H9 (cell line): ENCODE measurements around the gene MESD. TPM values are rescaled to one million over a fixed set of nuclear protein-coding genes. Genes with fewer than 3 reads are reported as not detected.

Experiments
- DNase-seq: peaks from one replicate; pipeline ENCODE4 v3.0.0-alpha.2; 2017
- H2AFZ ChIP-seq: one replicate; pipeline ENCODE4 v1.6.1; 2013; ENCODE audit warnings: mild to moderate bottlenecking, low read length, control low read depth, moderate library complexity
- H2AK5ac ChIP-seq: 2 replicates; pipeline ENCODE4 v1.6.1; 2013; ENCODE audit warnings: low read length, control low read depth, mixed read lengths; ENCODE audit not compliant: insufficient read length
- H2BK120ac ChIP-seq: one replicate; pipeline ENCODE4 v1.6.1; 2013; ENCODE audit warnings: low read depth, mild to moderate bottlenecking, low read length, control low read depth, inconsistent platforms; ENCODE audit not compliant: poor library complexity, severe bottlenecking
- H2BK12ac ChIP-seq: 2 replicates; pipeline ENCODE4 v1.6.1; 2013; ENCODE audit warnings: low read length, control low read depth, mixed read lengths, low read depth; ENCODE audit not compliant: insufficient read length
- H2BK15ac ChIP-seq: 2 replicates; pipeline ENCODE4 v1.6.1; 2013; ENCODE audit warnings: low read depth, low read length, control low read depth
- H2BK20ac ChIP-seq: one replicate; pipeline ENCODE4 v1.6.1; 2013; ENCODE audit warnings: low read depth, mild to moderate bottlenecking, low read length, control low read depth, inconsistent platforms; ENCODE audit not compliant: poor library complexity, severe bottlenecking
- H2BK5ac ChIP-seq: 2 replicates; pipeline ENCODE4 v1.6.1; 2013; ENCODE audit warnings: low read length, control low read depth, mixed read lengths; ENCODE audit not compliant: insufficient read length
- H3K14ac ChIP-seq: 2 replicates; pipeline ENCODE4 v1.6.1; 2013; ENCODE audit warnings: low read length, control low read depth; ENCODE audit not compliant: insufficient read depth
- H3K18ac ChIP-seq: 2 replicates; pipeline ENCODE4 v1.6.1; 2013; ENCODE audit warnings: low read depth, mild to moderate bottlenecking, mixed read lengths, low read length, control low read depth; ENCODE audit not compliant: insufficient read length
- H3K23ac ChIP-seq: 2 replicates; pipeline ENCODE4 v1.6.1; 2013; ENCODE audit warnings: low read length, control low read depth, mixed read lengths, low read depth; ENCODE audit not compliant: insufficient read length
- H3K23me2 ChIP-seq: 2 replicates; pipeline ENCODE4 v1.6.1; 2013; ENCODE audit warnings: low read depth, mild to moderate bottlenecking, mixed read lengths, low read length, control low read depth; ENCODE audit not compliant: insufficient read length, poor library complexity, severe bottlenecking
- H3K27ac ChIP-seq: 2 replicates; pipeline ENCODE4 v1.5.1; 2013; ENCODE audit warnings: low read length, control low read depth, mixed read lengths, low read depth; ENCODE audit not compliant: insufficient read length
- H3K27me3 ChIP-seq: 2 replicates; pipeline ENCODE4 v1.6.1; 2013; ENCODE audit warnings: low read length, control low read depth, inconsistent platforms; ENCODE audit not compliant: insufficient read depth
- H3K4ac ChIP-seq: 2 replicates; pipeline ENCODE4 v1.6.1; 2013; ENCODE audit warnings: low read depth, mild to moderate bottlenecking, control low read depth, inconsistent platforms, low read length, moderate library complexity
- H3K4me1 ChIP-seq: 2 replicates; pipeline ENCODE4 v1.6.1; 2013; ENCODE audit warnings: low read length, control low read depth, inconsistent platforms; ENCODE audit not compliant: insufficient read depth
- H3K4me2 ChIP-seq: 2 replicates; pipeline ENCODE4 v1.6.1; 2013; ENCODE audit warnings: low read length, control low read depth, mixed read lengths; ENCODE audit not compliant: insufficient read length, insufficient read depth
- H3K56ac ChIP-seq: 2 replicates; pipeline ENCODE4 v1.6.1; 2013; ENCODE audit warnings: low read depth, mild to moderate bottlenecking, mixed read lengths, low read length, control low read depth; ENCODE audit not compliant: insufficient read length
- H3K79me1 ChIP-seq: 2 replicates; pipeline ENCODE4 v1.6.1; 2013; ENCODE audit warnings: low read depth, mild to moderate bottlenecking, moderate library complexity, low read length, control low read depth, inconsistent platforms; ENCODE audit not compliant: insufficient read depth, poor library complexity, severe bottlenecking
- H3K79me2 ChIP-seq: 2 replicates; pipeline ENCODE4 v1.6.1; 2013; ENCODE audit warnings: low read length, control low read depth, inconsistent platforms; ENCODE audit not compliant: insufficient read depth
- H3K9ac ChIP-seq: 2 replicates; pipeline ENCODE4 v1.6.1; 2013; ENCODE audit warnings: low read length, control low read depth, mixed read lengths; ENCODE audit not compliant: insufficient read length; ENCODE audit errors: extremely low read depth
- H3K9me3 ChIP-seq: one replicate; pipeline ENCODE4 v1.6.1; 2013; ENCODE audit warnings: low read depth, low read length, inconsistent platforms; ENCODE audit not compliant: control insufficient read depth
- H3T11ph ChIP-seq: one replicate; pipeline ENCODE4 v1.6.1; 2013; ENCODE audit warnings: mild to moderate bottlenecking, low read length, control low read depth, inconsistent platforms
- H4K20me1 ChIP-seq: one replicate; pipeline ENCODE4 v1.6.1; 2013; ENCODE audit not compliant: control insufficient read depth, insufficient read length, insufficient read depth
- H4K5ac ChIP-seq: 2 replicates; pipeline ENCODE4 v1.6.1; 2013; ENCODE audit warnings: low read depth, mild to moderate bottlenecking, mixed read lengths, low read length, control low read depth; ENCODE audit not compliant: insufficient read length
- H4K8ac ChIP-seq: replicated peaks from 2 replicates; pipeline ENCODE4 v1.6.1; 2013; ENCODE audit warnings: low read length, control low read depth, mixed read lengths, low read depth; ENCODE audit not compliant: insufficient read length
- H4K91ac ChIP-seq: 2 replicates; pipeline ENCODE4 v1.6.1; 2013; ENCODE audit warnings: low read depth, mild to moderate bottlenecking, moderate library complexity, mixed read lengths, low read length, control low read depth; ENCODE audit not compliant: insufficient read length
- H3K27ac Mint-ChIP-seq, 3 experiments: 2 replicates in 2 of 3; 3 replicates in 1 of 3; pipeline ENCODE4 v1.8.0; 2020 to 2021; ENCODE audit warnings: mixed read lengths in 3 of 3, mild to moderate bottlenecking in 1 of 3, moderate library complexity in 1 of 3
- H3K27me3 Mint-ChIP-seq: 2 replicates; pipeline ENCODE4 v1.8.0; 2021; ENCODE audit warnings: low read depth, mild to moderate bottlenecking, moderate library complexity, mixed read lengths
- H3K36me3 Mint-ChIP-seq, 3 experiments: 2 replicates in 2 of 3; 3 replicates in 1 of 3; pipeline ENCODE4 v1.8.0; 2020 to 2021; ENCODE audit warnings: low read depth in 3 of 3, mixed read lengths in 3 of 3; ENCODE audit not compliant: insufficient read depth in 1 of 3
- H3K4me1 Mint-ChIP-seq, 2 experiments: 2 replicates each; pipeline ENCODE4 v1.8.0; 2020; ENCODE audit warnings: mixed read lengths in 2 of 2
- H3K4me3 Mint-ChIP-seq, 2 experiments: 2 replicates in 1 of 2; 3 replicates in 1 of 2; pipeline ENCODE4 v1.8.0; 2020 to 2021; ENCODE audit warnings: mild to moderate bottlenecking in 2 of 2, mixed read lengths in 2 of 2, moderate library complexity in 1 of 2
- H3K9me3 Mint-ChIP-seq, 2 experiments: 2 replicates in 1 of 2; 3 replicates in 1 of 2; pipeline ENCODE4 v1.8.0; 2020; ENCODE audit warnings: mild to moderate bottlenecking in 2 of 2, mixed read lengths in 2 of 2, moderate library complexity in 1 of 2
- CTCF ChIP-seq: fragments of 200-600 bp; sonication (generic); conservative IDR thresholded peaks from 3 replicates; pipeline ENCODE4 v1.8.0; 2021; ENCODE audit warnings: antibody characterized with exemption, mild to moderate bottlenecking
- WGBS: extraction: QIAGEN DNeasy Blood & Tissue Kit; methylation state at CpG from one replicate; pipeline ENCODE4 v1.1.7; 2013; ENCODE audit warnings: missing lambda C conversion rate, low lambda C conversion rate, mixed read lengths; ENCODE audit not compliant: insufficient read length; ENCODE audit errors: extremely low coverage; 5-methylcytosine and 5-hydroxymethylcytosine counted together
- total RNA-seq: library from RNA; stranded (reverse); gene quantifications from 2 replicates; pipeline ENCODE4 v1.2.1, GENCODE V29; 2021

Gene MESD
- total RNA-seq, 1 experiment from 2014 or later, result 29.1 TPM

- no peak overlapping the region for H4K5ac ChIP-seq
- H2BK20ac ChIP-seq, result no peak overlapping the region
- Mint-ChIP-seq H3K36me3 (peaks cover 1 to 18% (median 16%) of the 10 kb centered on the region in 3 experiments; a peak in 5 of 7 replicates), H3K4me1 (no peaks in the 10 kb centered on the region; a peak in 1 of 4 replicates), H3K27me3 (no peaks in the 10 kb centered on the region), H3K4me3 (no peak overlapping the region), H3K9me3 (no peaks in the 10 kb centered on the region), H3K27ac (peak overlapping the region in 1 of 3 experiments; percentile 17; a peak in 1 of 7 replicates)
- H3K9me3 ChIP-seq, result no peaks in the 10 kb centered on the region
- no peak overlapping the region for H4K91ac ChIP-seq
- no peak overlapping the region for H3K27ac ChIP-seq
- H3T11ph ChIP-seq, result no peak overlapping the region
- no peaks in the 10 kb centered on the region for H3K27me3 ChIP-seq
- H2AK5ac ChIP-seq, result no peak overlapping the region
- H3K4ac ChIP-seq, result no peak overlapping the region
- H2AFZ ChIP-seq, result no peak overlapping the region
- H4K8ac ChIP-seq, result no peak overlapping the region
- H3K79me1 ChIP-seq, result no peaks in the 10 kb centered on the region
- no peak overlapping the region for H2BK120ac ChIP-seq
- H3K23me2 ChIP-seq, result no peaks in the 10 kb centered on the region
- no peaks in the 10 kb centered on the region for H3K79me2 ChIP-seq
- H3K4me1 ChIP-seq, result no peaks in the 10 kb centered on the region
- no peak overlapping the region for H3K56ac ChIP-seq
- no CpG with 5 or more reads among the region's 6 CpGs for WGBS
- no peaks in the 10 kb centered on the region for H4K20me1 ChIP-seq
- H2BK12ac ChIP-seq, result no peak overlapping the region
- H3K14ac ChIP-seq, result no peak overlapping the region
- no peak overlapping the region for H2BK15ac ChIP-seq
- H3K9ac ChIP-seq, result no peak overlapping the region
- H3K23ac ChIP-seq, result no peak overlapping the region
- DNase-seq, result no peak
- H3K4me2 ChIP-seq, result no peak overlapping the region
- no peak for TF ChIP-seq CTCF
- H3K18ac ChIP-seq, result no peak overlapping the region
- H2BK5ac ChIP-seq, result no peak overlapping the region
These were observed 48.8 kb downstream of the MESD start for GRCh38 chr15:80940851-80941250.
